GOT3 (cell line): Measurements from ENCODE around the gene LHX4.

ENCODE experiments used
- DNase-seq: peaks from one replicate; lab custom pipeline; 2025; ENCODE audit warnings: mixed read lengths; lab: John Stamatoyannopoulos, UW

LHX4 gene

GRCh38 chr1:180243517-180244221 is 13.6 kb downstream of the LHX4 start:
- DNase-seq: no peak

- no peak for DNase-seq
Observed at GRCh38 chr1:180244840-180245239, 14.8 kb downstream of the LHX4 start.

GRCh38 chr1:180246579-180246978 is 16.5 kb downstream of the LHX4 start:
- DNase-seq: no peak

GRCh38 chr1:180247061-180247460 is 17.0 kb downstream of the LHX4 start:
- DNase-seq: no peak

- DNase-seq: no peak
Observed at GRCh38 chr1:180247580-180247979, 17.5 kb downstream of the LHX4 start.

- DNase-seq: no peak
Observed at GRCh38 chr1:180248176-180248575, 18.1 kb downstream of the LHX4 start.

- DNase-seq: no peak
Observed at GRCh38 chr1:180248731-180249681, 18.9 kb downstream of the LHX4 start.

- DNase-seq: no peak
Observed at GRCh38 chr1:180249725-180250498, 19.8 kb downstream of the LHX4 start.

GRCh38 chr1:180250499-180250770 is 20.4 kb downstream of the LHX4 start:
- no peak for DNase-seq

- DNase-seq: no peak
Observed at GRCh38 chr1:180250883-180251509, 20.9 kb downstream of the LHX4 start.

- no peak for DNase-seq
Observed at GRCh38 chr1:180251526-180252305, 21.7 kb downstream of the LHX4 start.

- no peak for DNase-seq
Observed at GRCh38 chr1:180252638-180253536, 22.8 kb downstream of the LHX4 start.

- DNase-seq: no peak
Observed at GRCh38 chr1:180253585-180254495, 23.8 kb downstream of the LHX4 start.

GRCh38 chr1:180254496-180254819 is 24.4 kb downstream of the LHX4 start:
- no peak for DNase-seq

- no peak for DNase-seq
Observed at GRCh38 chr1:180254854-180255253, 24.8 kb downstream of the LHX4 start.

- no peak for DNase-seq
Observed at GRCh38 chr1:180255536-180256340, 25.7 kb downstream of the LHX4 start.

- DNase-seq: no peak
Observed at GRCh38 chr1:180256341-180257027, 26.4 kb downstream of the LHX4 start.

GRCh38 chr1:180257028-180257386 is 26.9 kb downstream of the LHX4 start:
- no peak for DNase-seq
